HG02840 (cell line): ENCODE results near the gene CTSD.

Experiments
- ATAC-seq: cut with Tn5 transposase; IDR thresholded peaks from one replicate; pipeline ENCODE4 v1.9.1; 2021; ENCODE audit warnings: mild to moderate bottlenecking, moderate library complexity, moderate number of reproducible peaks; ENCODE audit not compliant: unreplicated experiment, low FRiP score

CTSD gene

DNA sequence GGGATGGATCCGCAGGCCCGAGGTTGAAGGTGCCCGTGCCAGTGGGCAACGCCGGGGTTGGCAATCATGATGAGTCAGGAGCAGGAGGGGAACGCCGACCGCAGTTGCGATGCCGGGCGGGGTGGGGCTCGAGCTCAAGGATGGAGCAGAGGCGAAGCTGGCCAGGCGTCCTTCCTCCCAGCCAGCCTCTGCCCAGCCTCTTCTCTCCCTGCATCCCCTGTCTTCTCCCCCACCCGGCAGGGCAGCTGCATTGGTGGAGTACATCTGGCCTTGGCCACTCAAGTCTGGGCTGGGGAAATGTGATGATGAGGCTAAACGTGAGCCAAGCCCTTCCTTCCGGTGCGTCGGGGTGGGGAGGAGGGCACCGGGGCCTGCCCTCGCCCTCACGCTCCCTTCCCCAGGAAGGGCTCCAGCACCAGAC lies 17.2 kb downstream of the CTSD start:
- no peak for ATAC-seq

DNA sequence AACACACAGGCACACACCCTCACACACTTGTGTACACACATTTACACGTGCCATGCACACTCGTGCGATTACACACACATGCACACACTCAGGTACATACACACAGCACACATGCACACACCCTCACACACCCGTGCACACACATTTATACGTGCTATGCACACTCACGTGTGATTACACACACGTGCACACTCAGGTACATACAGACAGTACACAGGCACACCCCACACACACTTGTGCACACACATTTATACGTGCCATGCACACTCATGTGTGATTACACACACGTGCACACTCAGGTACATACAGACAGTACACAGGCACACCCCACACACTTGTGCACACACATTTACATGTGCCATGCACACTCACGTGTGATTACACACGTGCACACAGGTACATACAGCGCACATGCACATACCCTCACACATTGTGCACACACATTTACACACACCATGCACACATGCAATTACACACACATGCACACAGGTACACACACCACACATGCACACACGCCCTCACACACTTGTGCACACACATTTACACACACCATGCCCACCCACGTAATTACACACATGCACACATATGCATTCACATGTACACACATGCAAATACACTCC lies 17.9 kb downstream of the CTSD start:
- ATAC-seq = no peak

DNA sequence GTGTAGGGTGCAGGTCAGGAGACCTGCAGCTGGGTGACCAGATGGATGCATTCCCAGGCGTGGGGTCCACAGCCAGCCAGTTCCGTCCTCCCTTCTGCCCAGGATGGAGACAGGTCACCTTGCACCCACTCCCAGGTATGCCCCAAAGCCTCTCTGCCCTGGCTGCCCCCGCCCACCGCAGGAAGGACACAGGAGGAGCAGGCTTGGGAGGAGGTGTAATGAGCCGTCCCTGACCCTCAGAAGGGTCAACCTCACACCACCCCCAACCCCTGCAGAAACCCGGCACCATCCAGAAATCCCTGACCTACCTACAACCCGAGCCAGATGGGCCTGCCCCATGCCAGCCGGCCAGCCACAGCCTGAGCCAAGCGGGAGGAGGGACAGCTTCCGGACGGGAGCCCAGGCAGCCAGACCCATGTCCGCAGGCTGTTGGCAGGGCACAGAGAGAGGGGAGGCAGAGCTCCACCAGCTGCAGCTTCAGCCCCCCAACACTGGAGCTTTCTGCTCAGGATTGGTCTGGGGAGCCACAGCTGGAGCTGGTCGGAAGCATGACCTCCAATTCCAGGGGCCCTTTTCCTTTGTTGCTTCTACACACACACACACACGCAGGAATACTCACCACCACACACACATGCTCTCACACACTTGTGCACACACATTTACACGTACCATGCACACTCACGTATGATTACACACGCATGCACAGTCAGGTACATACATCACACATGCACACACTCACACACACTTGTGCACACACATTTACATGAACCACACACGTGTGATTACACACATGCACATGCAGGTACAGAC lies 18.6 kb downstream of the CTSD start:
- ATAC-seq = no peak

DNA sequence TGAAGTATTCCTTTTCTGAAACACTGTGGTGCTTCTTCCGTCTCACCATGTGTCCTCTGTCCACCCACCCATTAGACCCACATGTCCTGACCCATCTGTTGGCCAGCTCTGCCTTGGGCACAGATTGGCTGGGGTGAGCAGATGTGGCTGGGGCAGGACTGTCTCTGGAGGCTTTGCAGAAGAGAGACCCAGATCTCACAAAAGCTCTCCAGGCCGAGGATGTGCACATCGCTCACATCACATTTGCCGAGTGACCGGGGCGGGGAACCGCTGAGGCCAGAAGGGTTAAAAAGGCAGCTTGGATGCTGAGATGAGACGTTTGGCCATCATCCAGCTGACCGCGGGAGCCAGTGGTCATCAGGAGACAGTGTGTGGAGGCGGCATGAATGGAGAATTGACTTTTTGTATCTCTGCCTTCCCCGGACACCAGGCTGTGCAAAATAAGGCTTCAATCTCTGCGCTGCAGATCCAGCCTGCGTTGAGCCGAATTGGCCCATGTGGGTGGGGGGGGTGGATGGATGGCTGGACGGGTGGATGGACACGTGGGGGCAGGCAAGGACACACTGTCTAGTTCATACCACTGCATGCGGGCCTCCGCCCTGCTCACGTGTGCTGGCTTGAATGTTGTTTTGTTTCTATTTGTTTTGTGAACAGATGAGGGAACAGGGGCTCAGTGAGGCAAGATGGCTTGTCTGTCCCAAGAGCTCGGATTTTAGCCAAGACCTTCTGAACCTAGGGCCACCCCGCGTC lies 19.4 kb downstream of the CTSD start:
- no peak for ATAC-seq

DNA sequence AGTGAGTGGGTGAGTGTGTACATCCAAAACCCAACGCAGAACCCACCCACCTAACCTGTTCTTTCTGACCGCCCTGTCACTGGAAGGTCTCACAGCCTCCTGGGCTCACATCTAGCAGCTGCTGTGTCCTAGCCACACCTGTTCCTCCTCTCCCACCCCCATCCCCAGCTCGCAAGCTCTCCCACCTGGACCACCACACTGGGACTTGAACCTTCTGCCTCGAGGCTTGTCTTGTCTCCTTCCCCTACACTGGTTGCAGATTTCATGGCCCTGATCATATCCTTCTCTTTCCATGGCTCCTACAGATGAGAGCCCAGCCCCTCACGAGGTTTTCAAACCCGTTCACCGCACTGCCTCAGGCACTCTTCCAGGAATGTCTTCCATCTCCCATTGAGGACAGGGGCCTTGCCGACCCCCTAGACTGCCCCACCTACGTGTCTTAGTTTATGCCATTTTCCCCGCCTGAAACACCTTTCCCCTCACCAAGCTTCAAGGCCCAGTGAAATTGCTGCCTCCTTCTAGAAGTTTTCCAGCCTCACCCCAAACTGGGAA lies 20.1 kb downstream of the CTSD start:
- ATAC-seq = no peak

DNA sequence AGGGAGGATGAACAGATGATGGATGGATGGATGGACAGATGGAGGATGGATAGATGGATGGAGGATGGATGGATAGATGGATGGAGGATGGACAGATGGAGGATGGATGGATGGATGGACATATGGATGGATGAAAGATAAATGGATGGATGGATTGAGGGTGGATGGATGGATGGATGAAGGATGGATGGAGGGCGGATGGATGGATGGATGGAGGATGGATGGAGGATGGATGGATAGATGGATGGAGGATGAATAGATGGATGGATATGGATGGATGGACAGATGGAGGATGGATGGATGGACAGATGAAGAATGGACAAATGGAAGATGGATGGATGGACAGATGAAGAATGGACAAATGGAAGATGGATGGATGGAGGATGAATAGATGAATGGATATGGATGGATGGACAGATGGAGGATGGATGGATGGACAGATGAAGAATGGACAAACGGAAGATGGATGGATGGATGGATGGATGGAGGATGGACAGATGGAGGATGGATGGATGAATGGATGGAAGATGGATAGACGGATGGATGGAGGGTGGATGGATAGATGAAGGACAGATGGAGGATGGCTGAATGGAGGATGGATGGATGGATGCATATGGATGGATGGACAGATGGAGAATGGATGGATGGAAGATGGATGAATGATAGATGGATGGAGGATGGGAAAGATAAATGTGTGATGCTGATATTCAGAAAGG lies 20.7 kb downstream of the CTSD start:
- no peak for ATAC-seq

DNA sequence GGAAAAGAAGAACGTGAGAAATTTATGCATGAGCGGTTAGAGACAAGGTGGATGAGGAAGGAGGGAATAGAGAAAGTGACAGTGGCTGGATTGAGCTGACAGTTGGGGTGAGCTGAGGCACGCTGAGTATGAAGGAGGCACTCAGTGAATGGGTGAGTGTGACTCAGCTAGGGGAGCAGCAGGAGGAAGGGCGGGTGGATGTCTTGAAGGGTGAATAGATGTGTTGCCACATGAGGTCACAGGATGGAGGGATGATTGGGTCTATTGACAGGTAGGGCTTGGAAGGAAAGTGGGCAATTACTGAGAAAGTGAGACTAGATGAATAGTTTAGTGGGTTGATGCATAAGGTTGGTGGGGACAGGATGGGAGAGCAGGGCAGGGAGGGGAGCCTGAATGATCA lies 21.4 kb downstream of the CTSD start:
- no peak for ATAC-seq

DNA sequence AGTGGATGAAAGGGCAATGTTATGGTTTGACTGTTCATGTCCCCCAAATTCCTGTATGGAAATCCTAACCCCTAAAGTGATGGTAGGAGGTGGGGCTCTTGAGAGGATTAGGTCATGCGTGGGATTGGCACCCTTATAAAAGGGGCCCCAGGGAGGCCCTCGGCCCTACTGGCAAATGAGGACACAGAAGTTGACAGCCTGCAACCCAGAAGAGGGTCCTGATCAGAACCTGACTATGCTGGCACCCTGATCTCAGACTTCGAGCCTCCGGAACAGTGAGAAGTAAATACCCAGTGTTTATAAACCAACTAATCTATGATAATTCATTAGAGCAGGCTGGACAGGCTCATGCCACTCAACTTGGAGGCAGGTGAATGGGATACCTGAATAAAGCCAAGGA lies 22.0 kb downstream of the CTSD start:
- ATAC-seq = no peak

DNA sequence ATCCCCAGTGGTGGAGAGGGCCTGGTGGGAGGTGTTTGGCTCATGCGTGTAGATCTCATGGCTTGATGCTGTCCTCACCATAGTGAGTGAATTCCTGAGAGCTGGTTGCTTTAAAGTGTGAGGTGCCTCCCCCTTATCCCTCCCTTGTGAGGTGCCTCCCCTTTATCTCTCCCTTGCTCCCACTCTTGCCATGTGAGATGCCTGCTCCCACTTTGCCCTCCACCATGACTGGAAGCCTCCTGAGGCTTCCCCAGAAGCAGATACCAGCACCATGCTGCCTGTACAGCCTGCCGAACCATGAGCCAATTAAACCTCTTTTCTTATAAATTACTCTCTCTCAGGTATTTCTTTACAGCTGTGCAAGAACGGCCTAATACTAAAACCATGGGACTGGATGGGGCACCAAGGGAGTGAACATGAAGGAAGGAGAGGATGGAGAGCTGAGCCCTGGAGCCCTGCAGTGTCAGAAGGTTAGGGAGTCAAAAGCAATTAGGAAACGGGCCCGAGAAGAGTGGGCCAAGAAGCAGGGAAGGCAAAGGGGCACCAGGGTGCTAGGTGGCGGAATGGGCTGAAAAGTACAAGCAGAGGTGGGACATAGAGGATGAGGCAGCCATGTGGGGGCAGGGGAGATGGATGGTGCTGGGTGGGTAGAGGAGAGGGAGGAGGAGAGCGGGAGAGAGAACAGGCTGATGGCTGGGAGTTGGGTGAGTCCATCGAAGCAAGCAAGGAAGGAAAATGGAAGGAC lies 22.8 kb downstream of the CTSD start:
- no peak for ATAC-seq

DNA sequence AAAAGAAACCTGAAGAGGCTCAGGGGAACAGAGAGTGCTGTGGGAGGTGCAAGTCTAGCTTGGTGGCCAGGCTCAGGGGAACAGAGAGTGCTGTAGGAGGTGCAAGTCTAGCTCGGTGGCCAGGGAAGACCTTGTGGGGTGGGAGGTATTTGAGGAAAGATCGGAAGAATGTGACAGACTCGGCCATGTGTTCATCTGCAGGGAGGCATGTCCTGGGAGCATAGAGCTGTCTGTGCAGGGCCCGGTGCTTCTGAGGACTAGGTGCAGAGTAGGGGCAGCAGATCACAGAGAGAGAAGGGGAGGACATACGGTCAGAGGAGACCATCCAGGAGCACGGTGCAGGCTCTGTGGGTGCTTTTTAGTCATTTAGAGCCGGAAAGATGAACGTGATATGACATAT lies 24.2 kb downstream of the CTSD start:
- no peak for ATAC-seq

DNA sequence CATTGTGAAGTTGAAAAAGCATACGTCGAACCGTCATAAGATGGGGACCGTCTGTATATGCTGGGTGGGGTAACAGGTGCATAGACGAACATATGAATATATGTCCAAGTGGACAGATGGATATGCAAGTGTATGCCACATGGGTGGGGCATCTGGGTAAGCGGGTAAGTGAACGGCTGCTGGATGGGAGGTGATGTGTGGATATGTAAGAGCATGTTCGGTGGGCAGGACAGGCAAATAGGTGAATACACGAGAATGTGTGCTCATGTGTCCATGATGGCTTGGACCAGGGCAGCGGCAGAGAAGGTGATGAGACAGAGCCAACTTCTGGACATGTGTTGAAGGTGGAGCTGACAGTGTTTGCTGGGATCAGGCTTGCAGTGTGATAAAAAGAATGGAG lies 25.3 kb downstream of the CTSD start:
- no peak for ATAC-seq

DNA sequence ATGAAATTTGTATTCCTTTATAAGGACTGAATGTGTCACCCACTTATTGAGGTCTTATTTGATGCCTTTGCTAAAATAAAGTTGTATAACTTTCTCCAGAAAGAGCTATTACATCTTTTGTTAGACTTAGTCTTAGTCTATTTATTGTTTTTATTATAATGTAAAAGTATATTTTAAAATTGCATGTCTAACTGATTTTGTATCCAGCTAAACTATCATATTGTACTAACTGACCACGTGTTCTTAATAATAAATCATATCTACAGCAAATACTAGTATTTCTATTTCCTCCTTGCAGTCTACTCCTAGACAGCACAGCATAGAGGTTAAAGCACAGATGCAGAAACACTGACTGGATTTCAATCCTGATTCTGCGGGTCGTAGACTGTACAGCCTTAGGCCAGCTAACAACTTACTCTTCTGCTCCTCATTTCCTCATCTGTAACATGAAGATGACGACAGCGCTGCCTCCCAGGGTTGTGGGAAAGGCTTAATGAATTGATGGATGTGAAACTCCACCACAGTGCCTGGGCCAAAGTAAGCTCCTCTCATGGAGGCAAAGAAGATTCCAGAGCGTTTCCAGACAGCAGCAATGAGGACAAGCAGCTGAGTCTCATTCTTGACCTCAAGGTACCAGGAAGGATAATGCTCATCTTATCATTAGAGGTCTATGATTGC lies 26.5 kb downstream of the CTSD start:
- ATAC-seq = no peak

DNA sequence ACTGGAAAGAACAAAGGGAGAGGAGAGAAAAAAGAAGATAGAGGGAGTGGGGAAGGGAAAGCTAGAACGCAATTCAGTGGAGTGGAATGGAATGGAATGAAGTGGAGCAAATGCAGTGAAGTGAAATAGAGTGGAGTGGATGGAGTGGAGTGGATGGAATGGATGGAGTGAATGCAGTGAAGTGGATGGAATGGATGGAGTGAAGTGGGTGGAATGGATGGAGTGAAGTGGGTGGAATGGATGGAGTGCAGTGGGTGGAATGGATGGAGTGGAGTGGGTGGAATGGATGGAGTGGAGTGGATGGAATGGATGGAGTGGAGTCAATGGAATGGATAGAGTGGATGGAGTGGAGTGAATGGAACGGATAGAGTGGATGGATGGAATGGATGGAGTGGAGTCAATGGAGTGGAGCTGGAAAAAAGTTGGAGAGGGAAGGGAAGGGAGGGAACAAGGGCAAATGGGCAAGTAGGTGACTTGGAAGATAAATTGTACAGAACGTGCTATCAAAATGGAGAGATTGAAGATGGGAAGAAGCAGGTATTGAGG lies 27.2 kb downstream of the CTSD start:
- ATAC-seq = no peak

DNA sequence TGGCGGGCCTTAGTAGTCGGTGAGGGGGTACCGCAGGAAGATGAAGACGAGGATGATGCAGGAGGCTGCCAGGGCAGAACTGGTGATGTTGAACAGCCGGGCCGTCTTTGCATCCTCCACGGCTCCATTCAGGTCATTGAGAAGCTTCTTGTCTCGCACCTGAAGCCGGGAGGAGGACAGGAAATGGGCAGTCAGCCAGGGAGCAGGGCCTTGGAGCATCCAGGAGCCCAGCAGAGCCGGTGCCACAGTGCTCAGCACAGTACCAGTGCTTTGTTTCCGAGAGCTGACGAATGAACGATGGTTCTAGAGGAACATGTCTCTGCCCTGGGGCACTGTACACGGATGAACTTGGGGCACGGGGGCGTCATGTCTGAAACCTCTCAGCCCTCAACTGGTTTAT lies 28.5 kb downstream of the CTSD start:
- ATAC-seq = no peak

DNA sequence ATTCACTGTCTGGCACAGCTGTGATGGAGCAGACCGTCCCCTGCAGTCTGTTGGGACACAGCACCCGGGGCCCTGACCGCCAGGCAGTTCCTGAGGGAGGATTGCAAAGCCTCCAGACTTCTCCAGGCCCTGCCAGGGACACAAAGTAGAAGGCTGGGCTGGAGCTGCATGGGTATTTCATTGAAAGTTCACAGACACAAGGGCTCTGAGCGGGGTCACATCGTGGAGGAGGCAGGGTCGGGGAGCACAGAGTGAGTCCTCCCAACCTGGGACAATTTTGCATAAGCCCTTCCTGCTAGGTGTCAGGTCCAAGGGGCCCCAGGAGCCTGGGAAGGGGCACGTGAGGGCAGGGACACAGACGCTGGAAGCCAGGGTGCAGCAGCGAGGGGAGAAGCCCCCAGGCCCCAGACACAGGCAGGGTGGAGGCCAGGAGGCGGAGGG lies 29.1 kb downstream of the CTSD start:
- ATAC-seq = no peak

DNA sequence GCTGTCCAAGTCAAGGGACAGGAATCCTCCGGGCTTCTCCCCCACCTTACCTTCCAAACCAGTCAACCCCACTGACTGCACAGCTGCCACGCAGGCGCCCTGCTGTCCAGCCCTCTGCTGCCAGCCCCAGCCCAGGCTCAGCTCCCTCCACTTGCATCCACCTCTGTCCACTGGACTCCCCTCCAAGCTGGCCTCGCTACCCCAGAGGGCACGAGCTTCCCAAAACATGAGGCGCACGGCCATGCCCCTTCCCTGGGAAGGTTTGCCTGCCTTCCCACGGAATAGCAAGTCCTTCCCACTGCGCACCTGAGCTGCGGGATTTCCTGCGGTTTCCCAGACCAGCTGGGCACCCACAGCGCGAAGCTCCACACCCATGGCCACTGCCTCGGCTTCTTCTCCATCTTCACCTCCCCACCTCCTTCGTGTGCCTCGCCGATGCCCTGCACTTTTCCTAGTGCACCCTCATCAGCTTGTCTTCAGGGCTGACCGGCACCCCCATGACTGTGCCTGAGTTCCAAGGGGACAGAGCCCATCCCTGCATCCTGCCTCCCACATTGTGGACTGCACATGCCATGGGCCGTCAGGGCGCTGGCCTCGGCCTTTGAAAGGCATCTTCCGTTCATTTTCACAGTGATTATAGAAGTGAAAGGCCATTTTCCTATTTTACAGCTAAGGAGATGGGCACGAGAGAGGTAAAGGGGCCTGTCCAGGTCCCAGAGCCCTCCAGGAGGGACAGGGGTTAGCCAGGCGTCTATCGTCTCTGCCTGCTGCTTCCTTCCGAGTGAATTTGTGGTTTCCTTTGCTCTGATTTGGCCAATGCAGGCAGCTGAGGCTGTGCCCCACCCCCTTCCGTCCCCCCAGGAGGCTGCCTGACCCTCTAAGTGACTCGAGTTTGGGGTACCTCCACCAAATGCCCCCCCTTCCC lies 29.7 kb downstream of the CTSD start:
- ATAC-seq = no peak

DNA sequence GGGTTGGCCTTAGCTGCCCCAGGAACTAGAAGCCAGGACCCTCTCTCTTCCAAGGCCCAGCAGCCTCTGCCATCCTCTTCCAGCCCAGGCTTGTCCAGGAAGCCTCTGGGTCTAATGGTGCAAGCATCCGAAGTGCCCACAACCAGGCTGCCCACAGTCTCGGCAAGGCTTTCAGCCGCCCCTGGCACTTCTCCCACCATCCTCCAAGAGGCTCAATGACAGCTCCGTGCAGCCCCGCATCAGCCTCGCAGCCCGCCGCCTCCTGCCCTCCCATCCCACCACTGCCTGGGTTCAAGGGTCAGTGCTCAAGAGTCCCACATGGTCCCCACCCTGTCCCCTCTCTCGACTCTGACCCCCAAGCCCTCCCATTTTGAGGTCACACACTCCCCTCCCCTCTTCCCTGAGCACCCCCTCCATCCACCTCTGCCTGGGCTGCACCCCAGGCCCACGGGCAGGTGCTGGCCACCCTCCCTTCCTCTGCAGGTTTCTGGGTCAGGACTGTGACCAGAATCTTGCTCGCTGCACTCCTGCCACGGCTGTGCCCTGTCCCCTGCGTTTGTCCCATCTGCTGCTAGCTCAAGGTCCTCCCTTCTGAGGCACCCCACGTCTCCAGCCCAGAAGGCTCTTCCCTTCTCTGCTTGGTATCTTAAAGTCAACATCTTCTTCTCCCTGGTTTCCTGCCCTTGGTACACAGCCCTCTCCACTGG lies 30.6 kb downstream of the CTSD start:
- no peak for ATAC-seq
